GM21786 (cell line): Measurements from ENCODE around the gene UGT3A1.
"Not testable (repeated sequence)": the region's sequence is repeated elsewhere in the genome, so short reads cannot be mapped to it uniquely, and the experiment has no call there.

Experiments used
- ATAC-seq: cut with Tn5 transposase; IDR thresholded peaks from one replicate; pipeline ENCODE4 v1.9.1; 2021; ENCODE audit not compliant: unreplicated experiment

UGT3A1 gene

GRCh38 chr5:35990520-35990919, 670 bp downstream of the UGT3A1 start:
- ATAC-seq, result no peak

- ATAC-seq, result no peak
Measured at GRCh38 chr5:35988529-35988928, 2.7 kb downstream of the UGT3A1 start.

GRCh38 chr5:35987776-35988175, 3.4 kb downstream of the UGT3A1 start:
- no peak for ATAC-seq

- no peak for ATAC-seq
Measured at GRCh38 chr5:35979715-35980114, 11.5 kb downstream of the UGT3A1 start.

- ATAC-seq, result not testable (repeated sequence)
Measured at GRCh38 chr5:35976859-35977258, 14.3 kb downstream of the UGT3A1 start.

GRCh38 chr5:35974570-35974969, 16.6 kb downstream of the UGT3A1 start:
- ATAC-seq, result no peak

- ATAC-seq, result no peak
Measured at GRCh38 chr5:35971878-35972210, 19.3 kb downstream of the UGT3A1 start.

- ATAC-seq, result no peak
Measured at GRCh38 chr5:35971186-35971877, 19.9 kb downstream of the UGT3A1 start.

GRCh38 chr5:35963381-35963843, 27.8 kb downstream of the UGT3A1 start:
- no peak for ATAC-seq

GRCh38 chr5:35960328-35960727, 30.9 kb downstream of the UGT3A1 start:
- no peak for ATAC-seq

- no peak for ATAC-seq
Measured at GRCh38 chr5:35956429-35956828, 34.8 kb downstream of the UGT3A1 start.

- no peak for ATAC-seq
Measured at GRCh38 chr5:35954175-35954574, 37.0 kb downstream of the UGT3A1 start.

- no peak for ATAC-seq
Measured at GRCh38 chr5:35947085-35947484, 44.1 kb downstream of the UGT3A1 start.

- no peak for ATAC-seq
Measured at GRCh38 chr5:35939639-35940038, 51.6 kb downstream of the UGT3A1 start.

GRCh38 chr5:35938568-35939227, 52.5 kb downstream of the UGT3A1 start, which contains the start of gene CAPSL:
Gene CAPSL, minus strand, starts transcription at chr5:35938622. Its CDS starts 17,502 bp downstream, at chr5:35921120.
- ATAC-seq, result no peak

- ATAC-seq, result peak; percentile 62
Measured at GRCh38 chr5:35926389-35927051, 64.7 kb downstream of the UGT3A1 start.

GRCh38 chr5:35924950-35925722, 66.1 kb downstream of the UGT3A1 start:
- peak; percentile 60 for ATAC-seq

- ATAC-seq, result no peak
Measured at GRCh38 chr5:35924122-35924949, 66.9 kb downstream of the UGT3A1 start.

GRCh38 chr5:35922468-35922867, 68.7 kb downstream of the UGT3A1 start:
- ATAC-seq, result no peak

GRCh38 chr5:35921930-35922329, 69.3 kb downstream of the UGT3A1 start:
- ATAC-seq, result no peak
